ENCODE measurements around the gene ZNF555. TPM values are rescaled to one million over a fixed set of nuclear protein-coding genes. Genes with fewer than 3 reads are reported as not detected.

Gene ZNF555
- total and polyA plus RNA-seq, 2 of the 13 experiments (the other 11 are each of a cell fraction or from before 2014, with no cell fraction given), result 5.0 to 8.0 TPM

- FAIRE-seq (no peak), ATAC-seq (no peak), DNase-seq (ENCODE audit: low spot score) (no peak)
- no peak overlapping the region for H3K4me3 ChIP-seq (replicated peaks in 1 of 3; ENCODE audit: insufficient read depth in 1 of 3, low read depth in 2 of 3, low read length in 3 of 3)
- H3K4me1 ChIP-seq (ENCODE audit: insufficient read depth, low read length), result no peaks in the 10 kb centered on the region
- TF ChIP-seq PTBP1 (IDR thresholded peaks at IDR 0.05; ENCODE audit: low read depth, low read length, poor library complexity, severe bottlenecking), result no peak
- no peak for TF ChIP-seq ZBTB26 (CRISPR knock-in tag; IDR thresholded peaks at IDR 0.05; ENCODE audit: borderline replicate concordance)
- TF ChIP-seq MTF2 (CRISPR knock-in tag; IDR thresholded peaks at IDR 0.05; ENCODE audit: borderline replicate concordance), result no peak
- no peak for TF ChIP-seq BRF2 (CRISPR knock-in tag; IDR thresholded peaks at IDR 0.05)
- TF ChIP-seq ZNF446 (CRISPR knock-in tag; IDR thresholded peaks at IDR 0.05), result no peak
- no peak for TF ChIP-seq RFXAP (CRISPR knock-in tag; IDR thresholded peaks at IDR 0.05; ENCODE audit: borderline replicate concordance)
- TF ChIP-seq, protein P1, sequence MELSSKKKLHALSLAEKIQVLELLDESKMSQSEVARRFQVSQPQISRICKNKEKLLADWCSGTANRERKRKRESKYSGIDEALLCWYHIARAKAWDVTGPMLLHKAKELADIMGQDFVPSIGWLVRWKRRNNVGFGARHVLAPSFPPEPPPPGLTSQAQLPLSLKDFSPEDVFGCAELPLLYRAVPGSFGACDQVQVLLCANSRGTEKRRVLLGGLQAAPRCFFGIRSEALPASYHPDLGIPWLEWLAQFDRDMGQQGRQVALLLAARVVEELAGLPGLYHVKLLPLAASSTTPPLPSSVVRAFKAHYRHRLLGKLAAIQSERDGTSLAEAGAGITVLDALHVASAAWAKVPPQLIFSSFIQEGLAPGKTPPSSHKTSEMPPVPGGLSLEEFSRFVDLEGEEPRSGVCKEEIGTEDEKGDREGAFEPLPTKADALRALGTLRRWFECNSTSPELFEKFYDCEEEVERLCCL (CRISPR knock-in tag; IDR thresholded peaks at IDR 0.05; ENCODE audit: borderline replicate concordance), result no peak
- TF ChIP-seq ZNF101 (CRISPR knock-in tag; IDR thresholded peaks at IDR 0.05; ENCODE audit: borderline replicate concordance, low read depth), result no peak
- TF ChIP-seq ZNF788 (CRISPR knock-in tag; IDR thresholded peaks at IDR 0.05; ENCODE audit: borderline replicate concordance), result no peak
- intact Hi-C loops (cut with micrococcal nuclease; ENCODE audit: unreplicated experiment) (no loop called here), in situ Hi-C loops (cut with HindIII; ENCODE audit: extremely low pct_ligation_motif_present, low pct_unique_long_range_greater_than_20kb) (no loop called here)
- H3K9ac ChIP-seq (ENCODE audit: insufficient read depth, low read depth, low read length), result no peak overlapping the region
- H3K27me3 ChIP-seq (ENCODE audit: control insufficient read depth in 1 of 2, insufficient read depth in 2 of 2, low read length in 2 of 2), result no peaks in the 10 kb centered on the region
- BruUV-seq (replicated peaks), result no TSS peak
- WGBS (ENCODE audit: low lambda C conversion rate), result over 99% methylated on average over 10 of the region's 16 CpGs
- POLR2A ChIA-PET, result interaction anchor here (1.2 kb wide), 1 partner anchor 13 kb away, joined by 3 read pairs; no protein-coding TSS in a partner anchor
- no peak overlapping the region for H3K27ac ChIP-seq (ENCODE audit: extremely low read length, insufficient read depth, low read length)
- peaks cover 33 to 80% of the 10 kb centered on the region in 2 experiments; a peak in 4 of 5 replicates for H3K36me3 ChIP-seq (replicated peaks in 1 of 2; ENCODE audit: control insufficient read depth in 1 of 2, insufficient read depth in 2 of 2, low read length in 2 of 2)
- CTCF ChIA-PET (ENCODE audit: low intra/inter-chr PET ratio, low total read pairs), result no interaction called here
- H4K20me1 ChIP-seq (ENCODE audit: insufficient read depth, low read length), result no peaks in the 10 kb centered on the region
- no peak overlapping the region for H2AFZ ChIP-seq (ENCODE audit: low read length)
- no peak overlapping the region for H3K4me2 ChIP-seq (ENCODE audit: low read depth, low read length)
- H3K9me3 ChIP-seq (ENCODE audit: low read length), result no peaks in the 10 kb centered on the region
- no peaks in the 10 kb centered on the region for H3K79me2 ChIP-seq (ENCODE audit: insufficient read depth, low read length)
These were observed 43.1 kb upstream of the ZNF555 start for GRCh38 chr19:2798158-2798685.
